HG03060 (cell line): Measurements from ENCODE around the gene PEX13.
"Not testable (repeated sequence)": the region's sequence is repeated elsewhere in the genome, so short reads cannot be mapped to it uniquely, and the experiment has no call there.

Source experiments
- ATAC-seq: cut with Tn5 transposase; IDR thresholded peaks from one replicate; pipeline ENCODE4 v1.9.1; 2021; ENCODE audit warnings: low read depth, moderate number of reproducible peaks; ENCODE audit not compliant: unreplicated experiment

The PEX13 gene

DNA sequence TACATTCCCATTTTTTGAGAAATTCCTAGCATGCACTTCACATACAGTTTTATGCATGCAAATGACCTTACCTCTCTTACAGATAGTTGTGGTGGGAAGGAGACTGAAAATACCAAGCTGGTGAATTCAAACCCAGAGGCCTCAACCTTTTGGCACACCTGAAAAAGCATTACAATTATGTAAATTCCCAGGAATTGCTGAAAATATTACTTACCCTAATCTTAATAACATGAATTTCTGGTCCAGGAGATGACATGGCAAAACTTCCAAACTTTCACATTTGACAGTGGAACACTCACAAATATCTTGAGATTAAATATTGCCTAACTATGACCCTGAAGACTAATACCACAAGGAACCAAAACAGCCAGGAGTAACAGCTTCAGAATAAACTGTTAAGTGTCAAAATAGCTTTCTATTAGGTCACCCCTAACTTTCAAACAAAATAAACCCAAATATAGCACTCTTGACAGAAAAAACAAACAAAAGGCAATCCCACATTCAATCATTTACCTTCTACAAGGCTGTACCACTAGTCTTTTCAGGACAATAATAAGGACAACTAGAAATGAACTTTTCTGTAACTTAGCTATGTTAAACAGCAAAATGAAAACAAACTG is 10.9 kb upstream of the PEX13 start:
- no peak for ATAC-seq

DNA sequence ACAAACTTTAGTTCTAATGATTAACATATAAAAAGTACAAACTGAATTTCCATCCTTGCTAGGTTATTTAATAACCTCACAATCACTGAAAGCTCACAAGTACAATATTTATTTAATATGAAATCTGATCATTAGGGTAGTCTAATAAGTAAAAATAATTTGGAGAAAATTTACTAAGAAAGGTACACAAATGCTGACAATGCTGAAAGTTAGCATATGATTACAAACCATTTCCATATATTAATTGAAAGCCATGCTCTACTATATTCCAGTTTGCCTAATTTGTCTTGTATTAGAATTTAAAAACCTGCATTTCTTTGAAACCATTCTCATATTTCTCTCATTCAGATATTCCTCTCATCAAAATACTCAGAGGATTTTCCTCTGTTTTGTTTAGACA is 8.2 kb upstream of the PEX13 start:
- no peak for ATAC-seq

DNA sequence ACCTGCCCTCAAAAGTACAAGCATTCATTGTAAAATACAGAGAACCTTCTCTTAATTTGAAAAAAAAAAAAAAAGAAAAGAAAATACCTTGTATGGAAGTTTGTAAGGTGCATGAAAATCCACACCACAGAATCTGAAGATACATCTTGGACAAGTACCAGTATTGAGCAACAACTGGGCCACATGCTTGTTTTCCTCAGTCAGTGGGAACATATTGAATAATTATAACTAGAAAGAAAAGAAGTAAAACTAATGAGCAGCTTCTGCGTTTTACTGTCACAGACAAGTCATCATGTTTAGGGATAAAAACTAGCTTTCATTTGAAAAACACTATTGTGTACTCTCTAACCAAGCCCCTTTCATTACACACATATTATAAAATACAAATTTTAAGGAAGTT is 5.8 kb upstream of the PEX13 start:
- no peak for ATAC-seq

DNA sequence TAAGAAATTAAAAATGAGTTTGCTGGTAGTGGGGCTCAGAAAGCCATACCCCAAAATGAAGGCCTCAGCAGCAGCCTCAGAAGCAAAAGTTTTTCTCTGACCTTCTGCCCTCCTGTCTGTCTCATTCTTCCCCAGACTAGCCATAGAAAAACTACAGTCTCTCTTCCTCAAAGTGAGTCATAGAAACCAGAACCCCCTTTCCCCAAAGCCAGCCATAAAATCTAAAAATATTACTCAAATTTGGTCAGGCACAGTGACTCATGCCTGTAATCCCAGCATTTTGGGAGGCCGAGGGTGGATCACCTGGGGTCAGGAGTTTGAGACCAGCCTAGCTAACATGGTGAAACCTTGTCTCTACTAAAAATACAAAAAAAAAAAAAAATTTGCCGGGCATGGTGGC is 5.2 kb upstream of the PEX13 start:
- ATAC-seq = not testable (repeated sequence)

DNA sequence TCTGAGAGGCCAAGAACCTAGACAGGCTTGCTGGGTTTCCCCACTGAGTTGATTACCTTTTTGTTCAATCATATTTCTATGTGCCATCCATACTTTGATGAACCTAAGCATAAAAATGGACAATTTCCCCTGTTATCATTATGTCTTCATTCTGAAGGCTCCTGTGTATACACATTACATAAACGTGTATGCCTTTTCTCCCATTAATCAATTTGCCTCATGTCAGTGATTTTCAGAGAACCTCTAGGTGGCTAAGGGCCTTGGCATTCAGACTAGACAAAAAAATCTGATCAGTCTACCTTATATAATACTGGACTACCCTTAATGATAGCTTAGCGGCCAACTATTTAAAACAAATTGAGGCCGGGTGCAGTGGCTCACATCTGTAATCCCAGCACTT is 4.1 kb upstream of the PEX13 start:
- no peak for ATAC-seq

DNA sequence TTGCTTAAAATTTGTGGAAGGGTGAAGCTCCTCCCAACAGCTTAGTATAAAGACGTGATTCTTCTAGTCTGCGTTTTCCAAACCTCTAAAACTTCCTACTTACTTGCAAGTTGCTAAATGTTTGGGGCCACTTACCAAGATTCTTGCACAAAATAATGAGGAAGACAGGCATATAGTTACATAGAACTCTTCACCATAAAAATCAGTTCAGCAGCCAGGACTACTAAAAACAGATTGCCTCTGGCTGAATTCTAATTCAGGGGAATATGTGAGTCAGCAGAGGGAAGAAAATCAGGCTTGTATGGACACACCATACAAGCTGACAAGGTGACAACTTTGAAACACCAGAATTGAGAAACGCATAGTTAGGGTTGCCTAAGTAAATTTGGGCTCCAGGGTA is 2.8 kb upstream of the PEX13 start:
- no peak for ATAC-seq

DNA sequence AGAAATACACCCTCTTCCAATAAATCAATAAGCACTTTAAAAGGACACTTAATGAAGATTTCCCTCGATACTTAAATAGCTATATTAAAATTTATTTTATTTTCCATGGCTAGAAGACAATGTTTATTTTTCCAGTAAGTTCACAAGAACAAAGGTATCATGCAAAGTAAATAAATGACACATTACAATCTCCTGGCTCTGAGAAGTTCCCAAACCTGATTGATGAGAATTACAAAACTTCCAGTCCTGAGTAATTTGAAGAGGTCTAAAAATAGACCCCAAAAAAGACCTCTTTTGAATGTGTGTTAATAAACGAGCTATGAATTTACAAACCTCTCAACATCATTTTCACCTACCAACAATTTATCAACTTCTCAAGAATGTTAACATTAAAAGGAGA is 1.5 kb upstream of the PEX13 start:
- ATAC-seq = no peak

DNA sequence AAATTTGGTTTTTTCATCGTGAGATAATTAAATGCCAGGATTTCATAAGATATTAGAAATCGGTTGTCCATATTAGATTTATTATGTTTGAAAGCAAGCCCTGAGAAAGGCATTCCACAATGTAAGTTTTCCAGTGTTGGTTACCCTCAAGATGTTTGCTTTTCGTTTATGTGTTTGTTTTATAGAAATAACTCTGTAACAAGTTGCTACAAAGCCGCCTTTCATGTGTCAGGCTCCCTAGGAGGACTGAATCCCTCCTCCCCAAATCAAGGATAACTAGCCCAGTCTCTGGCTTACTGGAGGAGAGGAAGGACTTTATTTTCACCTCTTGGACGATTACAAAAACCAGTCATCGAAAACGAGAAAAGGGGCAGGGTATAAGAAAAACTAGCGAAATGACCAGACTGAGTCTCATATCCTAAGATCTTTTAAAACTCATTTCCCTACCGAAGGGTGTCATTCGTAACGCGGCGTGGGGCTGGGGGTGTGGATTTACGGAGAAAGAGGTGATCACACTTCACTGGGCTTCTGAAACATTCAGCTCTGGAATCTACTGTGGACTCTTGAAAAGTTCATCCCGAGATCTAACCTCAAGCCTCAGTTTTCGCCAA is 1.0 kb upstream of the PEX13 start:
- ATAC-seq = no peak

DNA sequence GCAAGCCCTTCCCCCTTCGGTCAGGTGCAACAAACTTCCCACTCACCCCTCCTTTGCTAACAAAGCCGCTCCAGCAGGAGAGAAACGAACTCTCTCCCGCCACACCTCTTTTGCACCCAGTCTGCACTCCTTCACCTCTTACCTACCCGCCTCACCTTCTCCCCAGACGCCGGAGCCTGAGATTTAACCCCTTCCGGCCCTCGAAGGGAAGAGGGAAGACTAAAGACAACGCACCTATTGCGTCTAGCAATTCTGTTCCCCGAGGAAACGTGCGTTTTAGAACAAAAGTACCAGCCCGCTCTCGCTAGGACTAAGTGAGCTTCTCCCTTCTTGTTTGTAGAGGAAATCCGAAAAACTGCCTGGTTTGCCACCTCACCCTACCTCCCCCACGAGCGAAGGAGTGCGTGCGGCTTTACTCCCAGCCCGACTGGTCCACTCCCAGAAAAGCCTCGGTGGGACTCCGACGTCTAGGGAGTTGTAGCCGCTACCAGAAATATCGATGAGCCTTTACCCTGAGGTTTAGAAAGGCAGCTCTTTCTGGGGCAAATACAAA is 441 bp upstream of the PEX13 start:
- ATAC-seq = peak; percentile 40

DNA sequence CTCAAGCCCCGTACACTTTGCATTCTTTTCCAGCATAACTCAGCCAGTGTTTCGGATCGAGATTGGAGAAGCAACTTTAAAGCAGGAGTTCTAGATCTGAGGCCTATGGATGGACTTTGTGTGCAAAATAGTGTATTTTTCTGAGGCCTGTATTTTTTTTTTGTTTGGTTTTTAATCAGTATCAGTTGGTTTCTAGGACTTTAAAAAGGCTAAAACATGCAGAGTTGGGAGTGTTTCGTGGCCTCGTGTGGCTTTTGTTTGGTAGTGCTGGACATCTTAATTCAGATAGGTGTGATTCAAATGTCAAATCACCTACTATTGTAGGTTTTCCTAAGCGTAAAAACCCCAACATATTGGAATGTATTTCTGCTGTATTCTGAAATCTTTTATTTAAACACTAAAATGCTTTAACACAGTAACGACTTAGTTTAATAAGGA is 817 bp downstream of the PEX13 start:
- no peak for ATAC-seq

DNA sequence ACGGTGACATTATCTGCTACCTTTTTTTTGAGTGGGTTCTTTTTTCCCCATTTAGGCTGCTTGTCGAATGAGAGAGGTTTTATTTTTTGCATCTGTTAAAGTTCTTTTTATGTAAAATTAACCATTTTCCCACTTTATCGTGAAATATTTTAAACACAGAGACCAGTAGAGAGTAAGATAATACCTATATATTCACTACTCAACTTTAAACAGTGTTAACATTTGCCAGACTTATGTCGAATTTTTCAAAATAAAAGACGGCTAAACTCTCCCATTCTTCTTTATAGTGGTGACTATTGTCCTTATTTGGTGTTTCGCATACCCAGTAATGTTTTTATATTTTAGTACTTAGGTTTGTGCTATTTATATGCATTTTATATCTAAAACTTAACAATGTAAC is 1.3 kb downstream of the PEX13 start:
- no peak for ATAC-seq

DNA sequence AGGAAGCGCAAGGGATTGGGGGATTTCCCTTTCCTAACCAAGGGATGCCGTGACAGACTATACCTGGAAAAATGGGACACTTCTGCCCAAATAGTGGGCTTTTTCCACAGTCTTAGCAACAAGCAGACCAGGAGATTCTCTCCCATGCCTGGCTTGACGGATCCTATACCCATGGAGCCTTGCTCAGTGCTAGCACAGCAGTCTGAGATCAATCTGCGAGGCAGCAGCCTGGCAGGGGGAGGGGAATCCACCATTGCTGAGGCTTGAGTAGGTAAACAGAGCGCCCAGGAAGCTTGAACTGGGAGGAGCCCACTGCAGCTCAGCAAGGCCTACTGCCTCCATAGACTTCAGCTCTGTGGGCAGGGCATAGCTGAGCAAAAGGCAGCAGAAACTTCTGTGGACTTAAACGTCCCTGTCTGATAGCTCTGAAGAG is 3.7 kb downstream of the PEX13 start:
- ATAC-seq = no peak

DNA sequence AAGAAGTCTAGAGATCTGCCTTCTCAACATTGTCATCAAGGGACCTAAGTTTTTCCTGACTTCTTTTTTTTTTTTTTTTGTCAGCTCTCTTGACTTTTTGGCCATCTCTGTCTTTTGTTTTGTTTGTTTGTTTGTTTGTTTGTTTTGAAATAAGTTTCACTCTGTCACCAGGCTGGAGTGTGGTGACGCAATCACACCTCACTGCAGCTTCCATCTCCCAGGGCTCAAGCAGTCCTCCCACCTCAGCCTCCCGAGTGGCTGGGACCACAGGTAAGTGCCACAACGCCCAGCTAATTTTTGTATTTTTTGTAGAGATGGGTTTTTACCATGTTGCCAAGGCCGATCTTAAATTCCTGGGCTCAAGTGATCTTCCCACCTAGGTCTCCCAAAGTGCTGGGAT is 6.2 kb downstream of the PEX13 start:
- no peak for ATAC-seq

DNA sequence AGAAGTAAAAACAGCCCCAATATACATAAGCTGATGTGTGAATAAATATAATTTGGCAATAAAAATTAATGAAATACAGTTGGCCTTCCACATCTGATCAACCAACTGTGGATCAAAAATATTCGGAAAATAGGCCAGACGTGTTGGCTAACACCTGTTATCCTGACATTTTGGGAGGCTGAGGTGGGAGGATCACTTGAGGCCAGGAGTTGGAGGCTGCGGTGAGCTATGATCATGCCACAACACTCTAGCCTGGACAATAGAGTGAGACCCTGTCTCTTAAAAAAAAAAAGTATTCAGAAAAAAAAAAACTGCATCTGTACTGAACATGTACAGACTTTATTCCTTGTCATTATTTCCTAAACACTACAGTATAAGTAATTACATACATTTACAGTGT is 12.0 kb downstream of the PEX13 start:
- ATAC-seq = no peak

DNA sequence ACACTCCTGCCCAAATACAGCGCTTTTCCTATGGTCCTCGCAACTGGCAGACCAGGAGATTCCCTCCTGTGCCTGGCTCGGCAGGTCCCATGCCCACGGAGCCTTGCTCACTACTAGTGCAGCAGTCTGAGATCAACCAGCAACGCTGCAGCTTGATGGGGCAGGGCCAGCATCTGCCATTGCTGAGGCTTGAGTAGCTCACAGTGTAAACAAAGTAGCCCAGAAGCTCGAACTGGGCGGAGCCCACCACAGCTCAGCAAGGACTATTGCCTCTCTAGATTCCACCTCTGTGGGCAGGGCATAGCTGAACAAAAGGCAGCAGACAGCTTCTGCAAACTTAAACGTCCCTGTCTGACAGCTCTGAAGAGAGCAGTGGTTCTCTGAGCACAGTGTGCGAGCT is 17.1 kb downstream of the PEX13 start:
- not testable (repeated sequence) for ATAC-seq

DNA sequence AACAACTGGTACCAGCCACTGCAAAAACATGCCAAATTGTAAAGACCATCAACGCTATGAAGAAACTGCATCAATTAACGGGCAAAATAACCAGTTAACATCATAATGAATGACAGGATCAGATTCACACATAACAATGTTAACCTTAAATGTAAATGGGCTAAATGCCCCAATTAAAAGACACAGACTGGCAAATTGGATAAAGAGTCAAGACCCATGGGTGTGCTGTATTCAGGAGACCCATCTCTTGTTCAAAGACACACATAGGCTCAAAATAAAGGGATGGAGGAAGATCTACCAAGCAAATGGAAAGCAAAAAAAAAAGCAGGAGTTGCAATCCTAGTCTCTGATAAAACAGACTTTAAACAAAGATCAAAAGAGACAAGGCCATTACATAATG is 19.1 kb downstream of the PEX13 start:
- not testable (repeated sequence) for ATAC-seq

DNA sequence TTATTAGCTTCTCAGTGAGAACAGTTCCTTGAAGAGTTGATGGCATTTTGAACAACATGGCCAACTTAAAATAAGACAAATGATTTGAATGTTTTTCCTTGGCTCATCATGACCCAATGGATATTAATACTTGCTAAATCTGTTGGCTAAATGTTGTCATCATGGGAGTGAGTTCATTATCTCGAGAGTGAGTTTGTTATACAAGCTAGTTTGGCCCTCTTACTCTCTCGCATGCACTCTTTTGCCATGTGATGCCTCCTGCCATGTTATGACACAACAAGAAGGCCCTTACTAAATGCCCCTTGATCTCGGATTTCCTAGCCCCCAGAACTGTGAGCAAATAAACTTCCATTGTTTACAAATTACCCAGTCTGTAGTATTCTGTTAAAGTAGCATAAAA is 25.3 kb downstream of the PEX13 start:
- ATAC-seq = no peak

DNA sequence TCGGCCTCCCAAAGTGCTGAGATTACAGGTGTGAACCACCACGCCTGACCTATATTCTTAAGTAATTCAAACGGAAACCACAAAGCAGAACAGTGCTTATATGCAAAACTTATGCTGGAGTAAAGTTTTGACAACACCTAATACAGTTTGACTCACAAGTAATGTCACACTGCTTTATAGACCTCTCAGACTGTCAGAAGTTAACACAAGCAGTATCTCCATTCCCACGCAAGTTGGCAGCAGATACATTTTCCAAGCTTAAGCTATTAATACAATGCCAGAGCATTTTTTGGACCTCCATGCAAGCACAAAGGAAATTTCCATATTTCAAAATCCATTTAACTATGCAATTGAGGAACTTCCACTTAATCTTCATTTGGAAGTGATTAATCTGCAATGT is 27.1 kb downstream of the PEX13 start:
- no peak for ATAC-seq

DNA sequence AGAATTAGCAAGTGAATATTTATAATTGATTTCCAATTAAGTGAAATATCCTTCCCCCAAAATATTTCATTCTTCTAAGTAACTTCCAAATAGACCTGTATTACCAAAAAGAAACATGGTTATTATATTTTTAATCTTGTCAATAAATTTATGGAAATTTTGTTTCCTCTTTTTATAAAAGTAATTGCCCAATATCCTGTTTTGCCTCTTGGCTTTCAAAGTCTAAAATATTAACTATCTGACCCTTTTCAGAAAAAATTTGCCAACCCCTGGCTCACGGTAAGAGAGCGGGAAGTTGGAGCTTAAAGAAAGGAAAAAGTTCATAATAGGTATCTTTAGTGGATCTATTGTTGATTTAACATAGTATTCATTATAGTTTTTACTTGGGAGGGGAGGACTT is 27.7 kb downstream of the PEX13 start:
- ATAC-seq = no peak

DNA sequence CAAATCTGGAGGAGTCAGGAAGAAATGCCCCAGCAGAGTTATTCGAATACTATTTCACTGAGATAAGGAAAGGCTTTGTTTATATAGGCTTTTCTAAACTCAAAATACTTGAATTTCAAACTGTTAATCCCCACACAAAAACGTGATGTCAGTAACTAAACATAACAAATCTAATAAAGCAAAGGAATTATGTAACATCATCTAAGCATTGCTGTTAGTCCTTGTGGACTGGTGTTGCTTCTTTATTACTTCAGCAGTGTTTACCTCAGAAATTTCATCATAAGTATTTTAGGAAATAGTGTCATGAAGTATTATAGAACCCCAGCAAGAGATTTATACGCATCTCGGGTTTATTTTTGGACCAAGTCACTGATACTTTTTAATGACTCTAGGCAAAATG is 28.5 kb downstream of the PEX13 start:
- no peak for ATAC-seq

DNA sequence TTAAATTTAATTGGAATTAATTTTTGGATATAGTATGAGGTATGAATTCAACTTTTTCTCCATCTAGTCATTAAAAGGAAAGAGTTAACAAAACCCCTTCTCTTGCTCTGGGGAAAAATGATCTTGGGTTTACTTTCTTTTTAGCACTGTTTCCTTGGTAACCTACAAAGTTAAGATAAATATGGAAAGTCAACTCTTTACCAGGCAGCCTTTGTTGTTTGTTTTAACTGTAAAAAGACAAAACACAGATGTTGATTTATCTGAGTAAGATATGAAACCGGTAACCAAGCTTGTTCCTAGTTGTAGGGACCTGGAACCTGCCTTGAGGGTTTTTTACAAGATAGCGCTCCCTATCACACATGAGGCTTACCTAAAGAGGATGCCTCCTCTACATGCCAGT is 38.0 kb downstream of the PEX13 start:
- no peak for ATAC-seq

DNA sequence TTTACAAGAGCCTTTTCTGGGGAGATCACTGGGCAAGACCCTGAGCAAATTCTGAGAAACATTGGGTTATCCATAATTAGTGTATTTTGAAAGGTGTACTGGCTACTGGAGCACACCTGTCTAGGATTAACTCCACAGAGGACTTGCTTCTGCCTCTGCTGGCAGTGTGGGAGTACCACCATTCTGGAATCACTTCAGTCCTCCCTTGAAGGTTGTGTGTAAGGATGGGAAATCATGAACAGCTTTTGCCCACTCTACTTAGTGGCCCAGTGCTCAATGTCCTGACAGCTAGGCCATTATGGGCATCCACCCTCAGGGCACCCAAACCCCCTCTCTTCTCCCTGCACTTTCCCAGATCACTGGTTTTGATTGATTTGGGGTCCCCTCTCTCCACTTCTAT is 40.0 kb downstream of the PEX13 start:
- no peak for ATAC-seq
